ENCODE results near the gene CLCN3.
"Not testable (repeated sequence)": the region's sequence is repeated elsewhere in the genome, so short reads cannot be mapped to it uniquely, and the experiment has no call there.

Gene CLCN3

DNA sequence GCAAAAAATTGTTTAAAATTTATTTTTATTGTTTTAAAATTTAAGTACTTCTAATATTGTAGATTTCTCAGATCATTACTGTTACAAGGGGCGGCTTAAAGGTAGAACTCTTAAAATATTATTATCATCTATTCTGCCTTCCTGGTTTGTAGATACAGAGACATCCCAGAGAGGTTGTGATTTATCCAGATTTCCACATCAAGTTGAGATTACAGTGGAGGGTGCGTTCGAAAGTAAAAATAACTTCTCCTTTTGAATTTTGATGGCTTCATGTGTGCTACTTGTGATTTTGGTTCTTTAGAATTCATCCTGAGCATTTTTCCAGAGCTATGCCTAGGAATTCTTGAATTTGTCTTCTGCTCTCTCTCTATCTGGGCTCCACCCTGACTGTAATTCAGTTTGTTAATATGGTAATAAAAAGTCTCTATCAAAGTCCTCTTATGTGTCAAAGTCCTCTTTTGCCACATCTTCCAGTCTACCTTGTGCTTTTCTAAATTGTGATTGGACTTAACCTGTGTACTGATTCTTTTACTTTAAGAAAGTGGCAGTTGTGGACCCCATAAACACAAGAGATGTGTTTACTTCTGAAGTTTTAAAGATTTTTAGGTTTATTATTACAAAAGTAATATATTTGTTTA is 37.2 kb downstream of the CLCN3 start:
- DNase-seq (ENCODE audit: low spot score) = peak; percentile 26

DNA sequence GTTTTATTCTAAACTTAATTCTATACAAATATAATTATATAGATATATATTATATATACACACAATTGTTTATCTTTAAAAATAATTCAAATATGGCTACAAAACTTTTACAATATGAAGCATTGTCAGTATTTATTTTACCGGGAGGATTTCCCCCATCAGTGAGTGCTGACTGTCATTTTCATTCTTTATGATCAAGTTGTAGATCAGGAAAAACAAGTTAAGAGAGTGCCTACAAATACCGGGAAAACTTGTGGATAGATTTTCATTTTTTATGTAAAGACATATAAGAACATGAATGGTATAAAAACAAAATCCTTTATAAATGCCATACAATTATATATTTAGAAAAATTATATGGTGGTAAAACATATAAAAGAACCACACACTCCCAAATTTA is 37.8 kb downstream of the CLCN3 start:
- DNase-seq (ENCODE audit: low spot score) = no peak

DNA sequence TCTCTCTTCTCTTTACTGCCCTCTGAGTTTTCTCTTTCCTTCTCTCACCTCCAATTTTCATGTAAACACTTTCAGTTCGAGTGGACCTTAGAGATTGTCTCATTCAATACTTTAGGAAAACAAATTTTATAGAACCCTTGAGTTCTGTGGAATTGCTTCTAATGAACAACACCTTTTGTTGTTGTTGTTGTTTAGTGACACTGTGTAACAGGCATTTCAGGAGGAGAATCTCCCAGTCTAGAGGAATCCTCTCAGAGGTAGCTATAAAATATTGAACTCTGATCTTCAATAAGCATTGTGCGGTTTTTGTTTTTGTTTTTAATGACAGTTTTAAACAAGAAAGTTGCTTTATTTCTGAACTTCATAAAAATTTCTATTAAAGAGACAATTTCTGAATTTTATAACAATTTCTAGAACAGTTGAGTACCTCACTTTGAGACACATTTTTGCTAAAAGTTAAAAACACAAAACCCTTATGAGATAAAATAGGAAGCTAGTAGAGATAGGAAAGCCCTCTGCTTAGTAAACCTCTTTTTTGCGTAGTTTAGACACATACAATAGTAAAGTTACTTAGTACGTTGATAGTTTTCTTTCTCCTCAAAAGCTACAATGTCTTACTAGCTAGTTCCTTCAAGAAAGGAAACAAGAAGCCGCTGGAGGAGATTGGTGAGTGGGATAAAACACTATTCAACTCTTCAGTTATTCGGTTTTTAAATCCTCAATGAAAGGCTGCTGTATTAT is 38.8 kb downstream of the CLCN3 start:
- DNase-seq (ENCODE audit: low spot score) = peak; percentile 56

DNA sequence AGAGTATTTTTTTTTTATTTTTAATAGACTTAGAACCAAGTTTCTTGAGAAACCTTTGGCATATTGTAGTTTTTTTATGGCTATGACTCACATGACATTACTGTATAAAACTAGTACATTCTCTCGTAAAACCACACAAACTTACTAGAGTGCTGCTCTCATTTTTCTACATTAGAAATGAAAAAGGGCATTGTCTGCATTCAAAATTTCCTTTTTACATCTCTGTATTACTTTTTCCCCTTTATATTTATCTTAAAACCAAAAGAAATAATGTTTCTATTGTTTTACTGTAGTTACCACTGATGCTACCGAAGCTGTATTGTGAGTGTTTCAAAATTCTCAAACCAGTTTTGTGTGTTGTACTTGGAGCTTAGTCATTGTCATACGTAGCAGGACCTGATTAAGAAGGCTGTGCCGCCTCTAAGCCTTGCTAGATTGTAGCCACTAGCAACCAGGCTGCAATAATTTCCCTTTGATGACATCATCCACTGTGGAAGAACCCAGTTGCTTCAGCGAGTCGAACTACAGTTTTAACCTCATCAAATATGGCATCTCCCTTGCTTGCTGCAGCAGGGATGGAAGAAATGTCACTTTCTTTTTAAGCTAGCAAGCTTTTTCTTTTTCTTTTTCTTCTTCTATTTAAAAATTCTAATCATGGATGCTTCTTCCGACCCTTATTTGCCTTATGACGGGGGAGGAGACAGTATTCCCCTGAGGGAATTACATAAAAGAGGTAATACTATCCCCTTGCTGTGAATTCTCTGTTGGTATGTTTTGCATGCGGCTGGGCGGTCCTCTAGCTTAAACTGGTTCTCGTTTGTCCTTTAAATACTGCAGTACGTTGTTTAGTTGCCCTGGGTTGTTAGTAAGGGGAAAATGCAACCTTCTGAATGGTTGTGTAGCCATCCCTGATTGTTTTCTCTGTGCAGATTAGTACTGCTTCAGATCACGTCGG is 39.6 kb downstream of the CLCN3 start:
- peak; percentile 93 for DNase-seq (ENCODE audit: low spot score)

DNA sequence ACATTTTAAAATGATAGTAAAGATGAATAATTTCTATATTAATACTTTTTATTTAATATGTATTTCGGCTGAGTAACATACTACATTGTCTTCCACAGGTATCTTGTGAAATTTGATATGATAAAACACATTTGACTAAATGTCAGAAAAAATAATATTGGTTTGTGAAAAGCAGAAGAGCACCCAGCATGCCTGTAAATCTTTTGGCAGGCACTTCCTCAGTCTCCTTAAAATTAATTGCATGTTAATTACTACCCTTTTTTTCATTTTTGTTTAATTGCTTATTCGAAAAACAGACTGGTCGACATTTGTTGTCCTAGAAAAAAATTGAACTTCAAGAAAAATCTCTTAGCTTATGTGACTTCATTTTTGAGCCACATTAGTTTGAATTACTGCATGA is 40.6 kb downstream of the CLCN3 start:
- DNase-seq (ENCODE audit: low spot score) = peak; percentile 25

DNA sequence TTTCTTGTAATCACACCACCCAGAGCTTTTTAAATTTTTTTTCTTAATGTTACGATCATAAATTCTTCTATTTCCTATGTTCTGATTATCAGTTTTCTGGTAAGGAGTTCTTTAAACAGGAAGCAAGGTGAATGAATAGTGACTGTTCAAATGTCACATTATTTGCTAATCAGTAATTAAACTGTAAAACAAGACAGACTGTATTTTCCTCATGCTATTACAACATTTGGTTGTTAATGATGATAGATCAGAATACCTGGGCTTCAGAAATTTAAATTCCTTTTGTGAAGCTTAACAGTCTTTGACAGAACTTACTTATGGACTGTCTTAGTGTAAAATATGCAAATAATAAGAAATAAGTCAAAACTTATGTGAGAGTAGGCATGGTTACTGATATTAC is 41.4 kb downstream of the CLCN3 start:
- DNase-seq (ENCODE audit: low spot score) = no peak

DNA sequence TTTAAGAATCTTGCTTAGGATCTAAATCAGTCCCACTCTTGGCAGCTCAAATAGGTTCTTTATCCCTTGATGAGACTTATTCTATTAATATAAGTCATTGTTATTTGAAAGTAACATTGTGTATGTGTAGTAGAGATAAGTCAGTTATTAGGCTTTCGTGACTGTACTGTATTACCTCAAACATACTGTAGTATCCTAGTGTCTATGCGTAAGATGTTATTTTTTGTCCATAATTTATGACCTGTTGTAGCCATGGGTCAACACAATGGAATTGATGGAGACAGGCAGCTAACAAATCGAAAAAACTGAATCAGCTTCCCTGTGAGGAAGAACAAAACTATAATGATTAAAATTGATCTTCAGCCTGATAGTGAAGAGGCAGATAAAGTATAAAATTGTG is 41.8 kb downstream of the CLCN3 start:
- DNase-seq (ENCODE audit: low spot score) = no peak

DNA sequence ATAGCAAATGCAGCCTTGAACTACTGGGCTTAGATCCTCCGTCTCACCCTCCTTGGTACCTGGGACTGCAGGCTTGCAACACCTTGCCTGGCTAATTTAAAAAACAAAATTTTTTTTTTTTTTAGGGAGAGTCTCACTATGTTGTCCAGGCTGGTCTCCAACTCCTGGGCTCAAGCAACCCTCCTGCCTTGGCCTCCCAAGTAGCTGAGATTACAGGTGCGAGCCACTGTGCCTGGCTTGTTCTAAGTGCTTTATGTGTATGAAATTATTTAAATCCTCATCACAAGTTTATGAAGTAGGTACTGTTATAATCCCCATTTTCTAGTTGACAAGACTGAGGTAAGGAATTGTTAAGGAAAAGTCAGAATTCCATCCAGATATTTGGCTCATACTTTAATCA is 43.0 kb downstream of the CLCN3 start:
- DNase-seq (ENCODE audit: low spot score) = no peak

DNA sequence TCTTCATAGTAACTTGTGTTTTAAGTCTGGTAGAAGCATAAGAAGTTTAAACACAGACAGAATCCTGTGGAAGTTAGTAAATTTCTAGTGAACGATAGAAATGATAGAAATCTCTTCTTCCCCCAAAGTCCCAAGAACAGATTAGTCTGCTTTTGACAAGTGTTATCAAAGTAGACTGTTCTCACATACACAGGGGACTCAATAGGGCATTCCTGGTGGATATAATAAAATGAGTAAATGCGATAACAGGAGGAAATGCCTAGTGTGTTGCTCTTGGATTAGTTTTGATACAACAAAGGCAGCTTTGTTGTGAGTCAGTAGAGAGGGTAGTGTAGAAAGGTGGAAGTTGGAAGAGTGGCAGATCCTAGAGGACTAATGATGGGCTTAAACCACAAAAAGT is 43.5 kb downstream of the CLCN3 start:
- DNase-seq (ENCODE audit: low spot score) = peak; percentile 73

DNA sequence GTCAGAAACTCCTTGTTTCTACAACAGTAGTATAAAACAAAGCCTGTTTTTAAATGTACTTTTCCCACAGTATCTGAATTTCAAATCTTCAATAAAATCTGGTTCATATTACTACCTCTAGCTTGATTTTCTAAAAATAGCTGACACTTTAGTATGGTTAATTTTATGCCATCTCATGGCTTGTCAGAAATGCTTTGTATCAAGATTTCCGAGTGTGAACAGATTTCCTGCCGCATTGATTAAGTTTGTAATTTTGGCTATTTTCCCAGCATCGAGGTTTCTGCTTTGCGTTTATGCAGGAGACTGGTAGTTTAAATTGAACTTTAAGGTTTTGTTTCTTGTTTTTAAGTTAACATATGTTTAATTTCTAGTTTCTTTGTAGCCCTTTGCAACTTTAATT is 44.2 kb downstream of the CLCN3 start:
- no peak for DNase-seq (ENCODE audit: low spot score)

DNA sequence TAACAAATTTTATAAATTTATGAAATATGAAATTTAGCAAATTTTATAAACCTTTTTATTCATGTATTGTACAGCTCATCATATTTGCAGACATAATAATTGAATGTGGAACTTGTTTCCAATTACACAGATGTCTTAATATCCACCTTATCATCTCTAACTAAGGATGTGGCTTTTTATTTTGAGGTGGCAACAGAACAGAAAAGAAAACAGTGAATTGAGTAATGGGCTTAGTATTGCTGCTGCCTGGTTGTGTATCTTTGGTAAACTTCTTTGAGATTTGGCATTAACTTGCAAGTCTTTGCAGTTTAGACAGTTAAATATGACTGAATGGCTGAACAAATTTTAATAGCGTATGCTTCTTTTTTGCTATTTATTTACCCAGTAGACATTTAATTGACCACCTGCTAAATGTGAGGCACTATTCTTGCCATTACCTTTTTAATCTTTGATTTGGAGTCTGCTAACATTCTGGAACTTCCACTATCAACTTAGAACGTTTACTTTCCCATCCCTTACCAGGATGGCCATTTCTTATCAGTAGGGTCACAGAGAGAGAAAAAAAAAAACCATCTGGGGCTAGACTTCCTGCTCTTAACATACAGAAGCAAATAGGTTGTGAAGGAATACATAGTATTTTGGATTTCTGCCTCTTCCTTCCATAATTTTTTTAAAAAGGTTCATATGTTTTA is 44.8 kb downstream of the CLCN3 start:
- DNase-seq (ENCODE audit: low spot score) = no peak

DNA sequence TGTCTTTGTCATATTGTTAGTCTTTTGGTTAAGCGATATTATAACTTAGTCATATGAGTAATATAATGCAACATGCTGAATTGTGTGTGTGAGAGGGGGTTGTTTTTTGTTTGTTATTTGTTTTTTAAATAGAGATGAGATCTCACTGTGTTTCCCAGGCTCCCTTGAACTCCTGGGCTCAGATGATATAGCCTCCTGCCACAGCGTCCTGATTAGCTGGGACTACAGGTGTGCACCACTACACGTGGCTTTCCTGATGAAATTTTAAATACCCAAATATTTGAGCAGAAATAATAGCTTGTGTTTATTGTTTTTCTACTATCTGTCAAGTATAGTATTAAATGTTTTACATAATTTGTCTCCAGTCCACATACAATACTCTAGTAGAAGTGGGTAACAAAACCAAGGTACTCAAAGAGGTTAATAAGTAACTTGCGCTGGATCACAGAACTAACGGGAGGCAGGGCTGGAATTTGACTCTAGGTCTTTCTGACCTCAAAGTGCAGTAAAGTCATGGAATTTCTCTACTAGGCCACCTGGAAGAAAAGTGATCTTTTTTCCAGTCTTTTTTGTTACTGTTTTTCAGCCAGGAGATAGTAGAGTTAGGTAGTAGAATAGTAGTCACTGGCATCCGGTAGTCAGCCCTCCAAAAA is 47.8 kb downstream of the CLCN3 start:
- DNase-seq (ENCODE audit: low spot score) = no peak

DNA sequence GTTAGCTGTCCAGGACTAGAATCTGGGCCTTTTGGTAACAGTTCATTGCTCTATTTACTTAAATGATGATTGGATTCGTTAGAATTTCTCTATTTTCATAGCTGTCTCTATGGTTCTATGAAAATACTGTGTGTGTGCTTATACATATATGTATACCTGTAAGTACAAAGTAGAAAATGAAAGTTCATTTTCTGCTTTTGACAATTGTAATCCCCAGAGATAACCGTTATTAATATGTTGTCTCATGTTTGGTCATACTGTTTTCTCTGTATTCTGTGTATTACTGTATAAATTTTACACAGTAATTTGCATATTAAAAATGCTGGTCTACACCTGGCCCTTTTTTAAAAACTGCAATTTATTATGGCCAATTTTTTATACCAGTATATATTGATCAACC is 55.4 kb downstream of the CLCN3 start:
- no peak for DNase-seq (ENCODE audit: low spot score)

DNA sequence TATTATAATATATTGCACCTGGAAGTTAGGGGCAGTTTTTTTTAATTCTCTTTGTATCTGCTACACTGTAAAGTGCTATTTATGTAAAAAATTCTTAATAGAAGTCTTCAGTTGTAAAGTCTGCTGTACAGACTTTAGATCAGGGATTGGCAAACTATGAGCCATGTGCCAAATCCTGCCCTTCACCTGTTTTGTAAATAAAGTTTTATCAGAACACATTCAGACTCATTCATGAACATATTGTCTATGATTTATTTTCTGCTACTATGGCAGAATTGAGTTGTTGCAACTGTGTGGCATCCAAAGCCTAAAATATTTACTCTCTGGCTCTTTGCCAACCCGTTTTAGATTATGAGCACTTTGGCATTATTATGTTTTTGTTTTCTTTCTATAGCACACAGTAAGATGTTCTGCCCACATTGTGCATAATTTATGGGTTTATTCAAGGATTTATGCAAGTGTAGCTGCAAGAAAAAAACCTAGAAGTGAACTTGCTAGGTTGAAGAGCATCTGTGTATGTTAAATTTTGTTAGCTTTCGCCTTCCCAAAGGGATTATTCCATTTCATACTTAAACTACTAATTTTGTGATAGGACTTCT is 56.9 kb downstream of the CLCN3 start:
- DNase-seq (ENCODE audit: low spot score) = no peak

DNA sequence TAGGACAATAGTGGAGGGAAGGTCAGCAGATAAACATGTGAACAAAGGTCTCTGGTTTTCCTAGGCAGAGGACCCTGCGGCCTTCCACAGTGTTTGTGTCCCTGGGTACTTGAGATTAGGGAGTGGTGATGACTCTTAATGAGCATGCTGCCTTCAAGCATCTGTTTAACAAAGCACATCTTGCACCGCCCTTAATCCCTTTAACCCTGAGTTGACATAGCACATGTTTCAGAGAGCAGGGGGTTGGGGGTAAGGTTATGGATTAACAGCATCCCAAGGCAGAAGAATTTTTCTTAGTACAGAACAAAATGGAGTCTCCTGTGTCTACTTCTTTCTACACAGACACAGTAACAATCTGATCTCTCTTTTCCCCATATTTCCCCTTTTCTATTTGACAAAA is 58.1 kb downstream of the CLCN3 start:
- not testable (repeated sequence) for DNase-seq (ENCODE audit: low spot score)

DNA sequence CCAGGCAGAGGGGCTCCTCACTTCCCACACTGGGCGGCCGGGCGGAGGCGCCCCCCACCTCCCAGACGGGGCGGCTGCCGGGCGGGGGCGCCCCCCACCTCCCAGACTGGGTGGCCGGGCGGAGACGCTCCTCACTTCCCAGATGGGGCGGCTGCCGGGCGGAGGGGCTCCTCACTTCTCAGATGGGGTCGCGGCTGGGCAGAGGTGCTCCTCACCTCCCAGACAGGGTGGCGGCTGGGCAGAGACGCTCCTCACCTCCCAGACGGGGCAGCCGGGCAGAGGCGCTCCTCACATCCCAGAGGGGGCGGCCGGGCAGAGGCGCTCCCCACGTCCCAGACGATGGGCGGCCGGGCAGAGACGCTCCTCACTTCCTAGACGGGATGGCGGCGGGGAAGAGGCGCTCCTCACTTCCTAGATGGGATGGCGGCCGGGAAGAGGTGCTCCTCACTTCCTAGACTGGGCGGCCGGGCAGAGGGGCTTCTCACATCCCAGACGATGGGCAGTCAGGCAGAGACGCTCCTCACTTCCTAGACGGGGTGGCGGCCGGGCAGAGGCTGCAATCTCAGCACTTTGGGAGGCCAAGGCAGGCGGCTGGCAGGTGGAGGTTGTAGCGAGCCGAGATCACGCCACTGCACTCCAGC is 58.7 kb downstream of the CLCN3 start:
- not testable (repeated sequence) for DNase-seq (ENCODE audit: low spot score)

DNA sequence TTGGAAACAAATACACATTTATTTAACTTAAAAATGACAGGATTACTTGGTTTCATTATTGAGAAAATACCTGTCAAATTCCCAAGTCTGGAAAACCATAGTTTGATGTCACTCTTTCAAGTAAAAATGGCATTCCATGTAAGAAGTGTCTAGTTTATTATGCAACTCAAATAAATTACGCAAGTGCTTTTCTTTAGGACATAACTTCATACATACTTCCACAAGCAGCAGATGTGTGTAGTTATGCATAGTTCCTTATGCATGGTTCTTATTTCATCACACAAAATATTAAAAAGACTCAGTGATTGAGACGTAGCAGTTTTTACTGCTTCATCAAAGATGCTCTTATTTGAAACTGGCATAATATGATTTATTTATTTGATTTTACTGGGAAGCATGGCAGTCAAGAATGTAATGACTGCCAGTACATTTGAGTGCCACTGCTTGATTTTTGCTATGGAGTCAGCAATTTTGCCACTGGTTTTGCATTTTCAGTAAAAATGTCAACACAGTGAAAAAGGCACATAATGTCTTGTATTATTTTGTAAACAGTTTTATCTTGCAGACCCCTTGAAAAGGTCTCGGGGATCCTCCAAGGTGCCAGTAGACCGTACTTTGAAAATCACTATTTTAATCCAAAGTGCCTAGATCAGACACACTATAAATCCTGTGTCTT is 62.1 kb downstream of the CLCN3 start:
- no peak for DNase-seq (ENCODE audit: low spot score)

DNA sequence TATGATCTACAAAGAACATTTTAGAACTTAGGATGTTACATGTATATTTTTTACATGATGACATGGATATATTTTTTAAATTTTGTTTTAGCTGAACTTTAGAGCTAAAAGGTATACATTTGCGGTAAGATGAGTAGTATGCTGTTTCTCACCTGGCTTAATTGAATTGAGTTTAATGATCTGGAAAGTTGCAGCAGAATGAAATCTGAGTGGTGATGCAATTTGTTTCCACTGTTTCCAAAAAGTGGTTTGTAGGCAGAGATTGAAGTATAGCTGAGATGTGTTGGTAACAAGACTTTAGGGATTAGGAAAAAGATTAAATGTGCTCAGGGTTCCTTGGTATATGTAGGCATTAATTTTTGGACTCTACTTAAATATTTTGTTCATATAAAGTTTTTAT is 69.3 kb downstream of the CLCN3 start:
- DNase-seq (ENCODE audit: low spot score) = no peak

DNA sequence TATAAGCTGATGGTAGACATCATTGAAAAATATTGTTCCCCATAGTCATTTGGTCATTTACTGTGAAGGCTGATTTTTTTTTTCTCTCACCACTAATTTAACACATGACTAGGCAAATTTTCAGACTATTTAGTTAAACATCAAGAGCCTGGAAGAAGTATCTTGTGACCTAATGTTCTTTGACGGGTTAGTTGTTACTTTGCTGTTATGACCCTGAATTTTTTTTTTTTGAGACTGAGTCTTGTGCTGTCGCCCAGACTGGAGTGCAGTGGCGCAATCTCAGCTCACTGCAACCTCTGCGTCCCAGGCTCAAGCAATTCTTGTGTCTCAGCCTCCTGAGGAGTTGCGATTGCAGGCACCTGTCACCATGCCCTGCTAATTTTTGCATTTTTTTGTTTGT is 70.4 kb downstream of the CLCN3 start:
- no peak for DNase-seq (ENCODE audit: low spot score)

DNA sequence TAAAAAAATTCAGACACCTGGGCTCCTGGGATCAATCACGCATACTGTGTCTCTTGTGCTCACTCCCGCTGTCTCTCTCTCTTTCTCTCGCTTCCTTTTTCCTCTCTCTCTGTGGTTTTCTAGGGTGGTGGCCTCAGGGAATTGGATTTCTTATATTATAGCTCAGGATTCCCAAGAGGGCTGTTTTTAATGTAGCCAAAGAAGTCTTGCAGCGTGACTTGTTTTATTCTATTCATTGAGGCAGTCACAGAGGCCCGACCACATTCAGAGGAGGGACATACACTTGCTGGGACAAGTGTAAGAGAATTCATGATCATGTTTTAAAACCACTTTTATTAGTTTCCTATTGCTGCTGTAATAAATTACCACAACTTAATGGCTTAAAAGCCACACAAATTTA is 78.0 kb downstream of the CLCN3 start:
- DNase-seq (ENCODE audit: low spot score) = no peak

All from pons (tissue), 1 donor.